ENCODE data around the gene CTTN.

- TF ChIP-seq CTCF (conservative IDR thresholded peaks at IDR 0.05; ENCODE audit: low read length) (no peak), EZH2phosphoT487 (IDR thresholded peaks at IDR 0.05; ENCODE audit: borderline replicate concordance, low read depth, low read length) (no peak)
Measured at GRCh38 chr11:70472240-70472639, 73.9 kb downstream of the CTTN start.
